Cardiac septum (tissue), 1 donor: Measurements from ENCODE around the gene TNPO2. TPM values are rescaled to one million over a fixed set of nuclear protein-coding genes. Genes with fewer than 3 reads are reported as not detected.
A peak's percentile ranks its signal among the peaks of the same experiment; 100 is the strongest.

Experiments
- DNase-seq: peaks from one replicate; pipeline ENCODE4 v3.0.0-alpha.2; 2020; ENCODE audit warnings: low spot score
- intact Hi-C: fragments of 100-400 bp; cut with DNase I; formaldehyde crosslinking; loops from one replicate; pipeline ENCODE4 v1.14.0; 2022
- long read RNA-seq: library from polyadenylated mRNA; unstranded; transcript quantifications from one replicate; pipeline ENCODE4 v2.0.0, GENCODE V29; 2021
- total RNA-seq: library from RNA; stranded (reverse); fragmentation: NEBNext Ultra II Directional; extraction: Animal tissue kit (Norgen Biotek cat#: 25700); gene quantifications from one replicate; pipeline ENCODE4 v1.2.1, GENCODE V29; 2021
- donor health status: DM: no; HTN: no; CAD: no.

Gene TNPO2
- 50.4 TPM for total RNA-seq
- long read RNA-seq, partial matches to known transcripts = 4 of 36 reads
- long read RNA-seq, other reads (novel, unspliced or antisense) = 32 of 36 reads

DNA sequence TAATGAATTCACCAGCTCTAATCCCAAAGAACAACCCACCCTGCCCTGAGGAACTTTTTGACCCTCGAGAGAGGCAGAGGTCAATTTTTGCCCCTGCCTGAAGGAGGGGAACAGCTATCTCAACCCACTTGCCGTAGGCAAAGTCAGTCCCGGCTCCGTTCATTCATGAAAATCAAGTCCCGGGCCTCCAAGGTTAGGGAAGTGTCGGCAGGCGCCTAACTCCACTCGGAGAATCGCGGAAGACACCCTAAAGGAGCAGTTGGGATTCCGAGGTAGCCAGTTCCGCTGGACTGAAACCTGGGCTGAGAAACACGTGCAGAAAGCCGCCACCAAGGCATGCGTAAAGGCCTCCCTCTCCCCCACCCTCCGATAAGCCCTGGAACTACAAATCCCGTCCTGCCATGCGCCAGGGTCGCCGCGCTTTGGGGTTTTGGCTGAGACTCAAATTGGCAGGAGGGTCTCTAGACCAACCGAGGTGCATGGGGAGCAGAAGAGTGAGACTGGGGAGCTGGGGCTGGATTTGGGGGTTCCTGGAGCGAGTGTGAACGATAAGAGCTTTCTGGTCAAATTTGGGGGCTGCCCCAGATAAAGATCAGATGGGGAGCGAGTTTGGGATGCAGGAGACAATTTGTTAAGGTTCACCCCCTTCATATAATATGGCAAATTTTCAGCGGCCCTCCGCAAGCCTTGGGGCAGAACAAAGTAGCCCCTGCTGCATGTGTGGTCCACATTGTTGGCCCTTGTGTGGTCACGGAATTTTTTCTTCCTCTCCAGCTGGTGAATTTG is at the start of gene TNPO2:
Gene TNPO2, minus strand, starts transcription at position 292 of the 786 bp plus-strand sequence. CDS start 2,955 bp downstream, outside the sequence.
- DNase-seq = no peak
- intact Hi-C loops = loop anchor here (5.0 kb wide), 2 partner anchors 38 to 73 kb away; no protein-coding TSS in a partner anchor

DNA sequence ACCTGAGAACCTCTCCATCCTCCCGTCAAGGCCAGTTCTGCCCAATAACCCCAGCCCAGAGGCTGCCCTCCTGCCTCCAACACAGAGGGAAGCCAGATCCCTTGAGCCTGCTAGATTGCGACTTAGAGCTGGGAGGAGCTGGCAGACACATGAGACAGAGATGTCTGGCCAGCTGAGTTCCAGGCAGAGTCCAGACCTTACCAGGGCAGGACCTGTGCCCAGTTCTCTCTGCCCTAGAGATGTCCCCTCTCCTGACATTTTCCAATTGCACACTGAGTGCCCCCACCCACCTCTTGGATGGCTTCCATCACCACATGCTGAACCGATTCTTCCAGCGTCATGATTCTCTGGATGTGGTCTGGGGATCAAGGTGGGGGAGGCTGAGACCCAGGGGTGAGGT is 48.6 kb upstream of the TNPO2 start:
- intact Hi-C loops = loop anchor here (1.0 kb wide), 1 partner anchor 9 kb away; no protein-coding TSS in a partner anchor
- DNase-seq = no peak

- intact Hi-C loops = no loop called here
- DNase-seq = no peak
Measured at GRCh38 chr19:12770922-12771321, 47.2 kb upstream of the TNPO2 start.

- no peak for DNase-seq
- intact Hi-C loops = no loop called here
Measured at GRCh38 chr19:12769689-12770088, 46.0 kb upstream of the TNPO2 start.

DNA sequence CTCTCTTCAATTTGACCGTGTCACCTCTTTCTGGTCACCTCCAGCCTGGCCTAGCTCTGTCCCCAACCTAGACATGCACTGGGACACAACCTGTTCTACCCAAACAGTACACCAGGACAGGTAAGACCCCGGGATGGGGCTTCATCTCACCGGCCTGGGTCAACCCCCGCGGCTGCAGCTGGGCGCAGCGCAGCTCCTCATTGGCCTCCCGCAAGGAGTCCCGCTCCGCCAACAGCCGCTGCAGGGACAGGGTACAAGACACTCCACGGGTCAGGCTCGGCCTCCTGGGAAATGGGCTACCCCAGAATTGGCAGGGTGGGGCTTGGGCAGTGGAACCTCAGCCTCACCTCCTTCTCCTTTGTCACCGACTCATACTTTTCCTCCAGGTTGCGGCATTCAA is 43.9 kb upstream of the TNPO2 start:
- intact Hi-C loops = no loop called here
- DNase-seq = no peak

DNA sequence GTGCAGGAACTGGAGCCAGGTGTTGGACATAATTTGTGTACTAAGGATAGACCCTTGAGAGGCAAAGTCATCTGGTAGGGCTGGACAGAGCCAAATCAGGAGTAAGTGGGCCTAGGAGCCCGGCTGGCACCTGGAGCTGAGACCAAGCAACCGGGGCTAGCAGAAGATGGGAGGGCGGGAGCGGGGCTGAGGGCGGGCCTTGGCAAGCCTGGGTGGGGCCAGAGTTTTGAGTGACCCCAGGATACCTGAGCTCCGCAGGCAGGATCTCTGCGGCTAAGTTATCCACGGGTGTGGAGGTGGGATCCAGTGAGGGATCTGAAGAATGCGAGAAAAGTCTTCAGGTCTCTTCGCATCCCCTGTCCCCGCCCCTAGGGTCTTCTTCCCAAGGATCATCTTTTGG is 43.4 kb upstream of the TNPO2 start:
- intact Hi-C loops = no loop called here
- DNase-seq = no peak

DNA sequence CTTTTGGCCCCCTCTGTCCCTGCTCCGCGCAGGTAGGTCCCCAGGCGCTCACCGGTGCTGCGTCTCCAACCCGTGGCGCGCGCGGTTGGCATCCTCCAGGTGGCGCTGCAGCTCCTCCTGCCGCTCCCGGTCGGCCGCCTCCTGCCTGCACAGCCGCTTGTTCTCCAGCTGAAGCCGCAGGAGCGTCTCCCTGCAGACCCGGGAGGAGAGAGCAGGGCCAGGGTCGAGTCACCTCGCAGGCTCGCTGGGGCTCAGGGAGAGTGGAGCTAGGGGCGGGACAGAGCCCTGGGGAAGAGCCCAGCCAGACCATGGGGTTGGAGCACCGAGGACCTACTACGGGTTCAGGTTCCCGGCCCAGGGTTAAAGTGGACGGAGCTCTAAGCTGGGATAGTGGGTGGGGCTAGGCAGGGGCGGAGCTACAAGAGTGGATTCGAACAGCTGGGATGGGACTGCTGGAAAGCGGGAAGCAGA is 42.4 kb upstream of the TNPO2 start:
- DNase-seq = peak; percentile 91

GRCh38 chr19:12764698-12765097 is 41.0 kb upstream of the TNPO2 start:
- intact Hi-C loops = loop anchor here (5.0 kb wide), 3 partner anchors 33 to 83 kb away; partner anchors contain the start of gene TNPO2
- no peak for DNase-seq

More for the DNA sequence above, 42.4 kb upstream of the TNPO2 start:
- intact Hi-C loops = no loop called here

GRCh38 chr19:12763100-12763499 is 39.4 kb upstream of the TNPO2 start:
- intact Hi-C loops = loop anchor here (1.0 to 5.0 kb wide), 4 partner anchors 9 to 84 kb away; partner anchors contain the start of gene TNPO2
- DNase-seq = peak; percentile 88

GRCh38 chr19:12759686-12760085 is 36.0 kb upstream of the TNPO2 start:
- no peak for DNase-seq
- intact Hi-C loops = loop anchor here (5.0 kb wide), 3 partner anchors 37 to 88 kb away; partner anchors contain the start of gene TNPO2

- peak; percentile 83 for DNase-seq
- intact Hi-C loops = no loop called here
Measured at GRCh38 chr19:12757544-12758274, 34.0 kb upstream of the TNPO2 start.

DNA sequence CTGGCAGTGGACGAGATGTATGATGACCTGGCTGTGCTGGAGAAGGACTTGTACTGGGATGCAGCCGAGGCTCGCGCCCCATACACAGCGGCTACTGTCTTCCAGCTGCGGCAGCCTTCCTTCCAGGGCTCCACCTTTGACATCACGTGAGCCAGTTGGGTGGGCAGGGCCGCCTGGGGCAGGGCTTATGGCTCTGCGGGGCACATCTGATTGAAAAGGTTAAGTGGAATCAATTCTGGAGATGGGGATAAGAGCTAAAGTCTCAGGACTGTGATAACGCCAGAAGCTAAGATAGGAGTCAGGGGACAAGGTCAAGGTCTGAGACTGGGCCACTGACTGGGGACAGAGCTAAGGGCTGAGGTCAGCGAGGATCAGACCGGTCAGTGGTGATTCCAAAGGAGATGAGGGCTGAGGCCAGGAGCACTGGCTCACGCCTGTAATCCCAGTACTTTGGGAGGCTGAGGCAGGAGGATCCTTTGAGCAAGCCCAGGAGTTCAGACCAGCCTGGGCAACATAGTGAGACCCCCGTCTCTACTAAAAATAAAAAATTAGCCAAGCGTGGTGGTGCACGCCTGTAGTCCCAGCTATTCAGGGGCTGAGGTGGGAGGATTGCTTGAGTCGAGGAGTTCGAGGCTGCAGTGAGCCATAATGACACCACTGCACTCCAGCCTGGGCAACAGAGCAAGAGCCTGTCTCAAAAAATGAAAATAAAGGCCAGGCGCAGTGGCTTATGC is 32.6 kb upstream of the TNPO2 start:
- intact Hi-C loops = no loop called here
- no peak for DNase-seq

- DNase-seq = no peak
- intact Hi-C loops = no loop called here
Measured at GRCh38 chr19:12754465-12755196, 30.9 kb upstream of the TNPO2 start.

GRCh38 chr19:12752056-12752781 is 28.5 kb upstream of the TNPO2 start:
- intact Hi-C loops = no loop called here
- no peak for DNase-seq

DNA sequence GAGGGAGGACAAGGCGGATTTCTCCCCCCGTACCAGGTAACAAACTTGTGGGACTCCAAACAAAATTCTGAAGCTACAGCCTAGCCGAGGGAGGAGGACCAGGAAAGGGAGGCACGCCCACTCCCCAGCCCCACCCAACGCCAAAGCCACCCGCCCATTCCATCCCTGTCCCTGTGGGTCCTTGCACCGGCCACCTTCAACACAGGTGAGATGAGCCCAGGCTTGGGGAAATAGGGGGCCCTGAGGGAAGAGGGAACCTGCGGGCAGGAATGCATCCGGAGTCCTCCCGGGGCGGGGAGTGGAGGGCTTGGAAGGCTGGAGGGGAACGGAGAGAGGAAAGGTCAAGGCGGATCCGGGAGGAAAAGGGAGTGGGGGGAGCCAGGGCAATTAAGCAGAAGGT is 27.9 kb upstream of the TNPO2 start, which contains the start of gene BEST2:
Gene BEST2, plus strand, starts transcription at position 157 of the 400 bp plus-strand sequence. CDS start 802 bp downstream, outside the sequence.
- intact Hi-C loops = no loop called here
- no peak for DNase-seq

DNA sequence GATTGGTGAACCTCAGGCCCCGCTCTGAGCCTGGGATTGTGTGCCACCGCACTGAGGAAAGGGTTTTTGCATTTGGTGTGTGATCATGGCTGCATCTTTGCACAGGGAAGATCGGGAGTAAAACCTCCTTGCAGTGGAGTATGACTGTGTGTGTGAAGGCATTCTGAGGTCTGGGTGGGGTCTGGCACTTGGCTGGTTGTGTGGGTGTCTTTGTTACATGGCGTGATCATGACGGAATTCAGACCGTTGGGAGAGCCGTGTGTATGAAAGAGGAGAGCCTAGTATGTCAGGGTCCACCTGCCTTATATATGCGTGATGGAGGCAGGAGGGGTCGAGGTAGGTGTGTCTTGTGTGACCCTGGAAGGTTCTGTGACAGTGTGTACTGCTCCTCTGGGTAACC is 27.1 kb upstream of the TNPO2 start:
- intact Hi-C loops = no loop called here
- no peak for DNase-seq

GRCh38 chr19:12749938-12750521 is 26.3 kb upstream of the TNPO2 start:
- no peak for DNase-seq
- intact Hi-C loops = no loop called here

GRCh38 chr19:12748489-12748888 is 24.8 kb upstream of the TNPO2 start:
- DNase-seq = no peak
- intact Hi-C loops = no loop called here
